IMR-90 (cell line): ENCODE data around the gene RASD2. TPM values are rescaled to one million over a fixed set of nuclear protein-coding genes. Genes with fewer than 3 reads are reported as not detected.
A peak's percentile ranks its signal among the peaks of the same experiment; 100 is the strongest.

Experiments
- ATAC-seq: fragments of 200-7000 bp; cut with Tn5 transposase; 2 replicates; pipeline ENCODE4 v1.9.1; 2020; ENCODE audit warnings: low read depth, mild to moderate bottlenecking, moderate library complexity
- BruUV-seq: library from RNA; stranded (reverse); fragments of 400-500 nt; replicated peaks from 2 replicates; lab custom pipeline; 2021; lab: Mats Ljungman, UMichigan
- CTCF ChIA-PET: fragments of 300-600 bp; formaldehyde crosslinking; extraction: SDS; loops from one replicate; lab custom pipeline; 2021; ENCODE audit warnings: antibody characterized with exemption; lab: Yijun Ruan, JAX
- POLR2A ChIA-PET: fragments of 300-600 bp; sonication (Branson Sonifier 250); formaldehyde crosslinking; loops from one replicate; lab custom pipeline; 2022; ENCODE audit warnings: antibody characterized with exemption; ENCODE audit not compliant: unreplicated experiment; lab: Charles Lee
- DNase-seq: peaks from one replicate; pipeline ENCODE4 v3.0.0; 2013
- H2AFZ ChIP-seq: replicated peaks from 2 replicates; pipeline ENCODE3; 2013; ENCODE audit warnings: low read length, mild to moderate bottlenecking; ENCODE audit not compliant: poor library complexity
- H2AK5ac ChIP-seq: 2 replicates; pipeline ENCODE4 v1.6.1; 2013; ENCODE audit warnings: low read depth, low read length, inconsistent platforms
- H2AK9ac ChIP-seq: replicated peaks from 2 replicates; pipeline ENCODE3; 2013; ENCODE audit warnings: mild to moderate bottlenecking, low read depth, low read length, moderate library complexity; ENCODE audit not compliant: poor library complexity
- H2BK120ac ChIP-seq: 2 replicates; pipeline ENCODE4 v1.6.1; 2013; ENCODE audit warnings: low read depth, low read length, inconsistent platforms
- H2BK15ac ChIP-seq: 3 replicates; pipeline ENCODE4 v1.6.1; 2013; ENCODE audit warnings: low read depth, low read length, inconsistent platforms
- H2BK20ac ChIP-seq: 2 replicates; pipeline ENCODE4 v1.6.1; 2013; ENCODE audit warnings: low read depth, mild to moderate bottlenecking, inconsistent platforms, low read length, moderate library complexity
- H2BK5ac ChIP-seq: 2 replicates; pipeline ENCODE4 v1.6.1; 2013; ENCODE audit warnings: mild to moderate bottlenecking, low read depth, low read length, inconsistent platforms; ENCODE audit not compliant: poor library complexity, severe bottlenecking
- H3K14ac ChIP-seq: replicated peaks from 2 replicates; pipeline ENCODE4 v1.6.1; 2013; ENCODE audit warnings: low read depth, low read length, inconsistent platforms
- H3K18ac ChIP-seq: 2 replicates; pipeline ENCODE4 v1.6.1; 2013; ENCODE audit warnings: low read depth, low read length, control low read depth
- H3K23ac ChIP-seq: 2 replicates; pipeline ENCODE4 v1.6.1; 2013; ENCODE audit warnings: low read depth, low read length, inconsistent platforms
- H3K27ac ChIP-seq: 2 replicates; pipeline ENCODE4 v1.5.1; 2013; ENCODE audit warnings: mild to moderate bottlenecking, control low read depth, low read length; ENCODE audit not compliant: insufficient read depth
- H3K27me3 ChIP-seq: 2 replicates; pipeline ENCODE4 v1.6.1; 2013; ENCODE audit warnings: low read length; ENCODE audit not compliant: control insufficient read depth, insufficient read depth
- H3K36me3 ChIP-seq: 2 replicates; pipeline ENCODE4 v1.6.1; 2013; ENCODE audit warnings: low read length, mixed read lengths; ENCODE audit not compliant: control insufficient read depth, insufficient read depth
- H3K4ac ChIP-seq: 2 replicates; pipeline ENCODE4 v1.6.1; 2013; ENCODE audit warnings: low read depth, low read length, inconsistent platforms
- H3K4me1 ChIP-seq: 2 replicates; pipeline ENCODE4 v1.6.1; 2013; ENCODE audit warnings: low read length, mixed read lengths; ENCODE audit not compliant: control insufficient read depth, insufficient read depth
- H3K4me2 ChIP-seq: 2 replicates; pipeline ENCODE4 v1.6.1; 2013; ENCODE audit warnings: low read depth, mild to moderate bottlenecking, control low read depth, low read length, moderate library complexity
- H3K4me3 ChIP-seq: 2 replicates; pipeline ENCODE4 v1.5.1; 2013; ENCODE audit warnings: low read depth, mild to moderate bottlenecking, control low read depth, low read length, moderate library complexity; ENCODE audit not compliant: insufficient read depth
- H3K56ac ChIP-seq: 2 replicates; pipeline ENCODE4 v1.6.1; 2013; ENCODE audit warnings: low read length, inconsistent platforms; ENCODE audit not compliant: insufficient read depth; ENCODE audit errors: extremely low read depth
- H3K79me1 ChIP-seq, 2 experiments: 2 replicates each; pipeline ENCODE4 v1.6.1; 2013; ENCODE audit warnings: low read length in 2 of 2, inconsistent platforms in 1 of 2, low read depth in 1 of 2
- H3K9ac ChIP-seq: 2 replicates; pipeline ENCODE4 v1.6.1; 2013; ENCODE audit warnings: low read depth, low read length, control low read depth
- H3K9me1 ChIP-seq: 2 replicates; pipeline ENCODE4 v1.6.1; 2013; ENCODE audit warnings: low read length, inconsistent platforms; ENCODE audit not compliant: insufficient read depth
- H3K9me3 ChIP-seq: 2 replicates; pipeline ENCODE4 v1.6.1; 2013; ENCODE audit warnings: low read length; ENCODE audit not compliant: control insufficient read depth, insufficient read depth
- H4K20me1 ChIP-seq: 2 replicates; pipeline ENCODE4 v1.6.1; 2013; ENCODE audit warnings: low read length, inconsistent platforms; ENCODE audit not compliant: insufficient read depth
- H4K5ac ChIP-seq: 2 replicates; pipeline ENCODE4 v1.6.1; 2013; ENCODE audit warnings: mild to moderate bottlenecking, low read depth, low read length, control low read depth
- H4K8ac ChIP-seq, 2 experiments: 2 replicates each; pipeline ENCODE4 v1.6.1; 2013; ENCODE audit warnings: low read depth in 2 of 2, low read length in 2 of 2, control low read depth in 1 of 2, inconsistent platforms in 1 of 2
- H4K91ac ChIP-seq: 2 replicates; pipeline ENCODE4 v1.6.1; 2013; ENCODE audit warnings: low read depth, low read length, inconsistent platforms; ENCODE audit not compliant: insufficient read depth
- CHD1 ChIP-seq: IDR thresholded peaks from 2 replicates; pipeline ENCODE4 v1.6.1; 2012; ENCODE audit warnings: low read depth, low read length, improper control_type of control experiment
- CTCF ChIP-seq: conservative IDR thresholded peaks from 2 replicates; pipeline ENCODE4 v1.5.1; 2012; ENCODE audit warnings: mild to moderate bottlenecking, low read depth, low read length, improper control_type of control experiment
- MXI1 ChIP-seq: IDR thresholded peaks from 2 replicates; pipeline ENCODE4 v1.6.1; 2012; ENCODE audit warnings: low read depth, mild to moderate bottlenecking, low read length, moderate library complexity, borderline replicate concordance
- NFE2L2 ChIP-seq: fragments of 150-350 bp; IDR thresholded peaks from 2 replicates; pipeline ENCODE4 v1.6.1; 2016; ENCODE audit warnings: low read depth, mild to moderate bottlenecking, low read length
- RFX5 ChIP-seq: IDR thresholded peaks from 2 replicates; pipeline ENCODE4 v1.8.0; 2012; ENCODE audit warnings: low read depth, mild to moderate bottlenecking, low read length, moderate library complexity
- WGBS, 2 experiments: methylation state at CpG; one replicate each; pipeline versions ENCODE4 v1.1.5 to v1.1.7; 2013; ENCODE audit warnings: missing lambda C conversion rate in 2 of 2; ENCODE audit not compliant: insufficient read length in 1 of 2; ENCODE audit errors: extremely low coverage in 2 of 2; 5-methylcytosine and 5-hydroxymethylcytosine counted together
- dilution Hi-C: fragments of 300-500 bp; cut with HindIII; formaldehyde crosslinking; loops from one replicate; pipeline ENCODE4 v1.14.3; 2018; ENCODE audit warnings: low sequenced_read_pairs; ENCODE audit not compliant: unreplicated experiment
- in situ Hi-C: fragments of 300-500 bp; cut with MboI; formaldehyde crosslinking; loops from 3 replicates; pipeline ENCODE4 v1.14.3; 2019; ENCODE audit warnings: low sequenced_read_pairs, inconsistent platforms, mixed read lengths
- intact Hi-C: fragments of 100-400 bp; cut with micrococcal nuclease; formaldehyde crosslinking; loops from 2 replicates; pipeline ENCODE4 v1.10.0; 2022
- polyA plus RNA-seq, 3 experiments: library from polyadenylated mRNA; depleted of rRNA; stranded (reverse); fragments of >200 nt; gene quantifications; 2 replicates each; pipeline ENCODE4 v1.2.3, GENCODE V29; 2012; ENCODE audit warnings: low replicate concordance in 1 of 3
- total RNA-seq: library from RNA; depleted of rRNA; stranded (reverse); fragments of >200 nt; gene quantifications from 2 replicates; pipeline ENCODE4 v1.2.3, GENCODE V29; 2012

The RASD2 gene
- total and polyA plus RNA-seq, 2 of the 4 experiments (the other 2 are of a cell fraction), result under 0.01 to 0.32 TPM

GRCh38 chr22:35564975-35565867 lies 24.6 kb downstream of the RASD2 start:
- ATAC-seq (peak; percentile 51), DNase-seq (peak; percentile 78)
- H3K4ac ChIP-seq, result peak overlapping the region; percentile 46
- H2AFZ ChIP-seq, result no peak overlapping the region
- no peak overlapping the region for H4K5ac ChIP-seq
- no peaks in the 10 kb centered on the region for H3K36me3 ChIP-seq
- peak overlapping the region; percentile 53 for H3K14ac ChIP-seq
- no peak overlapping the region for H3K4me3 ChIP-seq
- H4K8ac ChIP-seq, result peak overlapping the region in 1 of 2 experiments; percentile 20; a peak in 1 of 4 replicates
- no peaks in the 10 kb centered on the region for H3K27me3 ChIP-seq
- peaks cover 25% of the 10 kb centered on the region for H3K9me1 ChIP-seq
- POLR2A ChIA-PET, result no interaction called here
- H2BK120ac ChIP-seq, result peak overlapping the region; percentile 30
- BruUV-seq, result no TSS peak
- H4K20me1 ChIP-seq, result no peaks in the 10 kb centered on the region
- TF ChIP-seq MXI1 (no peak), NFE2L2 (no peak), CHD1 (no peak), RFX5 (no peak), CTCF (0 out of 2 replicates have a peak, but pooled peaks have one; percentile 8)
- no peak overlapping the region for H3K56ac ChIP-seq
- peak overlapping the region; percentile 53 for H2BK5ac ChIP-seq
- H3K79me1 ChIP-seq, result no peaks in the 10 kb centered on the region
- H3K4me1 ChIP-seq, result peaks cover 35% of the 10 kb centered on the region
- H3K9me3 ChIP-seq, result peaks cover 2% of the 10 kb centered on the region; the same call in 1 of the 2 replicates
- no peak overlapping the region for H2AK9ac ChIP-seq
- no peak overlapping the region for H4K91ac ChIP-seq
- peak overlapping the region; percentile 17; the same call in 1 of the 2 replicates for H2BK20ac ChIP-seq
- no peak overlapping the region for H3K9ac ChIP-seq
- CTCF ChIA-PET, result interaction anchor here (1.0 to 1.5 kb wide), 2 partner anchors 11 to 17 kb away, joined by 4 to 5 read pairs; no protein-coding TSS in a partner anchor
- peak overlapping the region; percentile 52; the same call in 1 of the 2 replicates for H2AK5ac ChIP-seq
- intact Hi-C loops (loop anchor here (5.0 kb wide), 2 partner anchors 118 to 133 kb away; no protein-coding TSS in a partner anchor), in situ Hi-C loops (no loop called here), dilution Hi-C loops (no loop called here)
- peak overlapping the region; percentile 73 for H3K4me2 ChIP-seq
- WGBS, 2 experiments, result 92% methylated on average over 2 of the region's 10 CpGs; no CpG with 5 or more reads in 1 of the 2 experiments
- peak overlapping the region; percentile 42; the same call in 1 of the 2 replicates for H3K27ac ChIP-seq
- H3K18ac ChIP-seq, result peak overlapping the region; percentile 61
- H2BK15ac ChIP-seq, result no peak overlapping the region
- H3K23ac ChIP-seq, result peak overlapping the region; percentile 40; the same call in 1 of the 2 replicates
